ENCODE results near the gene FST.

The FST gene

DNA sequence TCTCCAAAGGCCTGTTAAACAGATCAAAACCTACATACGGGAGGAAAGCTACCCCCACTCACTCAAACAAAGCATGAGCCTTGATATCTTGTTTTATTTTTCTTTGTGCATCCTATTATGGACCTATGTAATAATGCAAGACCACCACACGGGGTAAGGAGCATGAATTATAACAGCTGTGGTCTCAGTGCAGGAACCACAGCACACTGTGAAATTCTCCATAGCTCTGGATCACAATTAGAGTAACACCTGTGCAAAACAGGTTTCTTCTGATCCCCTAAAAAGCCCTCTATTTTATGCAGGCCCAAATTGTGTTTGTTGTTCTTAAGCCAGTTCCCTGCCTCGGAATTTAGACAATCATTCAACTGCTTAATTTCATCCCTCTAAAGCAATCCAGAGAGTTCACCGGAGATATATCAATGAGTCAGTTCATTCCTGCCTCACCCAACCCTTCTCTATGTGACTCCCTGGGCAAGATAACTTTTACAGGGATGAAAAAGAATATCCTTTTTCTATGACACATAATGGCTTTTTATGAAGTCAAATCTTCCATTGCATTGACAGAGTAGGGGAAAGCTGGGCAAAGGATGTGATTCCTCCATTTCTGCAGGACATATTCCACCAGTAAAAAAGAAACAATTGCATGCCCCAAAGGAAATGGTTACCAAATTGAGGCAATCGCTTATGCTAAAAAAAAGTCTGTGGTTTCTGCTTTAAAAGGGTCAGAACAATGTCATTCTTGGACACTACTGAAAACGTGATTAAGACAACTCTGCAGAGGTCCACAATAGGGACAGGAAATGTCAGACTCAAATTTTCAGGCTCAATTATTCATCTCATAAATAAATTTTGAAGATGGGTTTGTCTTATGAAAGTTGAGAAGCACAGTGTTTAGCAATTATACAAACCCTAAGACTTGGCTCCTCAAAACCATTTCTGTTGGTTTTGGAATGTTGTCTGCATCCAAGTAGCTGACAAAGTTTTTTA, 41.6 kb upstream of the FST start:
- H3K9ac ChIP-seq (ENCODE audit: insufficient read length, low read depth) = no peak overlapping the region
- no peaks in the 10 kb centered on the region for H3K36me3 ChIP-seq (ENCODE audit: insufficient read depth, insufficient read length, low read length)
- no peaks in the 10 kb centered on the region for H3K9me3 ChIP-seq (ENCODE audit: insufficient read depth, low read length)
- H3K27me3 ChIP-seq (ENCODE audit: insufficient read depth, insufficient read length) = no peaks in the 10 kb centered on the region
- no peak for DNase-seq (ENCODE audit: low read depth, low spot score)
- no peak for TF ChIP-seq SUZ12 (IDR thresholded peaks at IDR 0.05; ENCODE audit: extremely low read depth, insufficient read depth, insufficient read length)
- TF ChIP-seq ZNF274 (IDR thresholded peaks at IDR 0.05; ENCODE audit: low read depth, low read length) = no peak
- TF ChIP-seq YY1 (IDR thresholded peaks at IDR 0.05; ENCODE audit: insufficient read depth, insufficient read length) = no peak
- no peaks in the 10 kb centered on the region for H3K4me1 ChIP-seq (ENCODE audit: insufficient read depth, insufficient read length)
- no peak overlapping the region for H3K4me3 ChIP-seq (ENCODE audit: insufficient read length, low read depth)

DNA sequence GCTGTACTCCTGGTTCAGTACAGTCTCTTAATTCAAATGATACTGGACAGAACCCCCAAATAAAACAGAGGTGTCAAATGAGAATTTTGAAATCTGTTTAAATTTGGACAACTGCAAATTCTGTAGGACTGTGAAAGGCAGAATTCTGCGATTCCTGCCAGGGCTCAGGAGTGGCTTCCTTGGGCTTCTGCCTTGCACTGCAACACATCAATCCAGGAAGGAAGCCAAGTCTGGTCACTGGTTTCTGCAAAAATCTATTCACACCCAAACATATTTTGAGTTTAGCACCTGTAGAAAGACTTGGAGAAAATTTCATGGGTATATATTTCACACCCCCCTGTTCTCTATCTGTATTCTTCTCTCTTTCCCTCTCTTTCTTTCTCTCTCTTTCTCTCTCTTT, 37.5 kb upstream of the FST start:
- Histone ChIP-seq H3K9ac (ENCODE audit: insufficient read length, low read depth) (no peak overlapping the region), H3K27me3 (ENCODE audit: insufficient read depth, insufficient read length) (no peaks in the 10 kb centered on the region), H3K36me3 (ENCODE audit: insufficient read depth, insufficient read length, low read length) (no peaks in the 10 kb centered on the region), H3K4me3 (ENCODE audit: insufficient read length, low read depth) (no peak overlapping the region), H3K9me3 (ENCODE audit: insufficient read depth, low read length) (no peaks in the 10 kb centered on the region), H3K4me1 (ENCODE audit: insufficient read depth, insufficient read length) (no peaks in the 10 kb centered on the region)
- DNase-seq (ENCODE audit: low read depth, low spot score) = no peak
- no peak for TF ChIP-seq YY1 (IDR thresholded peaks at IDR 0.05; ENCODE audit: insufficient read depth, insufficient read length)

- no peak overlapping the region for H3K4me3 ChIP-seq (ENCODE audit: insufficient read length, low read depth)
- no peaks in the 10 kb centered on the region for H3K9me3 ChIP-seq (ENCODE audit: insufficient read depth, low read length)
- no peaks in the 10 kb centered on the region for H3K4me1 ChIP-seq (ENCODE audit: insufficient read depth, insufficient read length)
- H3K27me3 ChIP-seq (ENCODE audit: insufficient read depth, insufficient read length) = no peaks in the 10 kb centered on the region
- no peaks in the 10 kb centered on the region for H3K36me3 ChIP-seq (ENCODE audit: insufficient read depth, insufficient read length, low read length)
- no peak for DNase-seq (ENCODE audit: low read depth, low spot score)
- no peak for TF ChIP-seq SUZ12 (IDR thresholded peaks at IDR 0.05; ENCODE audit: extremely low read depth, insufficient read depth, insufficient read length)
- no peak for TF ChIP-seq ZNF274 (IDR thresholded peaks at IDR 0.05; ENCODE audit: low read depth, low read length)
- no peak for TF ChIP-seq YY1 (IDR thresholded peaks at IDR 0.05; ENCODE audit: insufficient read depth, insufficient read length)
- H3K9ac ChIP-seq (ENCODE audit: insufficient read length, low read depth) = no peak overlapping the region
Measured at GRCh38 chr5:53445569-53445968, 34.9 kb upstream of the FST start.

GRCh38 chr5:53446908-53447307, 33.5 kb upstream of the FST start:
- H3K9me3 ChIP-seq (ENCODE audit: insufficient read depth, low read length) = no peaks in the 10 kb centered on the region
- no peaks in the 10 kb centered on the region for H3K4me1 ChIP-seq (ENCODE audit: insufficient read depth, insufficient read length)
- H3K36me3 ChIP-seq (ENCODE audit: insufficient read depth, insufficient read length, low read length) = no peaks in the 10 kb centered on the region
- H3K4me3 ChIP-seq (ENCODE audit: insufficient read length, low read depth) = no peak overlapping the region
- no peaks in the 10 kb centered on the region for H3K27me3 ChIP-seq (ENCODE audit: insufficient read depth, insufficient read length)
- no peak overlapping the region for H3K9ac ChIP-seq (ENCODE audit: insufficient read length, low read depth)
- TF ChIP-seq SUZ12 (IDR thresholded peaks at IDR 0.05; ENCODE audit: extremely low read depth, insufficient read depth, insufficient read length) (no peak), ZNF274 (IDR thresholded peaks at IDR 0.05; ENCODE audit: low read depth, low read length) (no peak), YY1 (IDR thresholded peaks at IDR 0.05; ENCODE audit: insufficient read depth, insufficient read length) (no peak)
- DNase-seq (ENCODE audit: low read depth, low spot score) = no peak

- Histone ChIP-seq H3K4me3 (ENCODE audit: insufficient read length, low read depth) (no peak overlapping the region), H3K27me3 (ENCODE audit: insufficient read depth, insufficient read length) (no peaks in the 10 kb centered on the region), H3K9me3 (ENCODE audit: insufficient read depth, low read length) (no peaks in the 10 kb centered on the region), H3K4me1 (ENCODE audit: insufficient read depth, insufficient read length) (no peaks in the 10 kb centered on the region), H3K9ac (ENCODE audit: insufficient read length, low read depth) (no peak overlapping the region), H3K36me3 (ENCODE audit: insufficient read depth, insufficient read length, low read length) (no peaks in the 10 kb centered on the region)
- TF ChIP-seq SUZ12 (IDR thresholded peaks at IDR 0.05; ENCODE audit: extremely low read depth, insufficient read depth, insufficient read length) (no peak), ZNF274 (IDR thresholded peaks at IDR 0.05; ENCODE audit: low read depth, low read length) (no peak), YY1 (IDR thresholded peaks at IDR 0.05; ENCODE audit: insufficient read depth, insufficient read length) (no peak)
- DNase-seq (ENCODE audit: low read depth, low spot score) = no peak
Measured at GRCh38 chr5:53448851-53449250, 31.6 kb upstream of the FST start.

DNA sequence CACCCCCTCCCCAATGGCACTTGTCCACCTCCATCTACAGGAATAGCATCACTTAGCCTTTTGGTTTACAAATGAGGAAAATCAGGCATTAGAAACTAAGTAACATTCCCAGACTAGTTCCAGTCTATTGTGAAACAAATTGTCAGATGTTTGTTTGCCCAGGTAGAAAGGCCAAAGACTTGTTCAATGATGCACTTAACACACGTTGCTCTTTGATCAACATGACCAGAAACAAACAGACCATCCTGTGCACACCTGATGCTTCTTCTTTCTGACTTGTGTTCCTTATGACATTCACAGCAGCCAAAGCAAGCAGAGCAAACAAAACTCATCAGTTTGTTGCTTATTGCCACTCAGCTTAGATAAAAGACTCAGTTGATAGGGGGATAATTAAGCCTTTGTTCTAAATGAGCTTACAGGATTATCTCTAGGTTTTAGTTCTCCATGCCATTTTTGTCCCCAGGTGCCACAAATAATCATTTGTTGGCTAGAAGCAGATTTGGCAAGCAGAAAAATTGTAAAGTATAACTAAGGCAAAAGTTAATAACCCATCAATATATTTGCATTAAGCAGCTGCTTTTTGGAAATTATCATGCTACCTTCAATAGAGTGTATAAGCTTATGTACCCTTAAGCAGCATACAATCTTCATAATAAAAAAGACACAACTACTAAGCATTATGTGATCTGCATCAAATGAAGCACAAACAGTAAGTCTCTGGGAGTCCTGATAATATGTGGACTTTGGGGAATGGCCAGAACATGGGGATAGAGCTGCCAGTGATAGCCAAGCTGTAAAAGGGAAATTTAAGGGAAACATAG, 26.3 kb upstream of the FST start:
- Histone ChIP-seq H3K27me3 (ENCODE audit: insufficient read depth, insufficient read length) (no peaks in the 10 kb centered on the region), H3K9ac (ENCODE audit: insufficient read length, low read depth) (no peak overlapping the region), H3K36me3 (ENCODE audit: insufficient read depth, insufficient read length, low read length) (no peaks in the 10 kb centered on the region), H3K4me1 (ENCODE audit: insufficient read depth, insufficient read length) (no peaks in the 10 kb centered on the region), H3K9me3 (ENCODE audit: insufficient read depth, low read length) (0 out of 2 replicates have a peak, but pooled peaks cover 6% of the 10 kb centered on the region), H3K4me3 (ENCODE audit: insufficient read length, low read depth) (no peak overlapping the region)
- no peak for TF ChIP-seq SUZ12 (IDR thresholded peaks at IDR 0.05; ENCODE audit: extremely low read depth, insufficient read depth, insufficient read length)
- no peak for TF ChIP-seq ZNF274 (IDR thresholded peaks at IDR 0.05; ENCODE audit: low read depth, low read length)
- no peak for TF ChIP-seq YY1 (IDR thresholded peaks at IDR 0.05; ENCODE audit: insufficient read depth, insufficient read length)
- DNase-seq (ENCODE audit: low read depth, low spot score) = no peak

- no peak for TF ChIP-seq SUZ12 (IDR thresholded peaks at IDR 0.05; ENCODE audit: extremely low read depth, insufficient read depth, insufficient read length)
- TF ChIP-seq YY1 (IDR thresholded peaks at IDR 0.05; ENCODE audit: insufficient read depth, insufficient read length) = no peak
- no peak for TF ChIP-seq ZNF274 (IDR thresholded peaks at IDR 0.05; ENCODE audit: low read depth, low read length)
- Histone ChIP-seq H3K27me3 (ENCODE audit: insufficient read depth, insufficient read length) (no peaks in the 10 kb centered on the region), H3K4me1 (ENCODE audit: insufficient read depth, insufficient read length) (no peaks in the 10 kb centered on the region), H3K9ac (ENCODE audit: insufficient read length, low read depth) (no peak overlapping the region), H3K9me3 (ENCODE audit: insufficient read depth, low read length) (0 out of 2 replicates have a peak, but pooled peaks cover 6% of the 10 kb centered on the region), H3K36me3 (ENCODE audit: insufficient read depth, insufficient read length, low read length) (no peaks in the 10 kb centered on the region), H3K4me3 (ENCODE audit: insufficient read length, low read depth) (no peak overlapping the region)
- no peak for DNase-seq (ENCODE audit: low read depth, low spot score)
Measured at GRCh38 chr5:53454719-53455000, 25.8 kb upstream of the FST start.
